PFSK-1 (cell line): ENCODE measurements around the gene ATF6B.

ENCODE experiments used
- POLR2AphosphoS5 ChIP-seq: IDR thresholded peaks from 2 replicates; pipeline ENCODE4 v1.6.1; 2012; ENCODE audit warnings: low read depth, mild to moderate bottlenecking, control low read depth, low read length, moderate library complexity
- REST ChIP-seq, 2 experiments: IDR thresholded peaks; 2 replicates each; pipeline versions ENCODE4 v1.6.1 to v1.8.0; 2011 to 2012; ENCODE audit warnings: low read depth in 2 of 2, low read length in 2 of 2, control low read depth in 1 of 2, inconsistent platforms in 1 of 2, mild to moderate bottlenecking in 1 of 2, moderate library complexity in 1 of 2; ENCODE audit not compliant: insufficient read depth in 1 of 2
- SIN3A ChIP-seq: IDR thresholded peaks from 2 replicates; pipeline ENCODE4 v1.6.1; 2012; ENCODE audit warnings: mild to moderate bottlenecking, low read length, moderate library complexity, borderline replicate concordance; ENCODE audit not compliant: insufficient read depth
- TAF1 ChIP-seq: IDR thresholded peaks from 2 replicates; pipeline ENCODE4 v1.6.1; 2012; ENCODE audit warnings: low read length, control low read depth, borderline replicate concordance; ENCODE audit not compliant: insufficient read depth

- no peak for TF ChIP-seq POLR2AphosphoS5
- no peak for TF ChIP-seq REST (IDR thresholded peaks at IDR 0.05; ENCODE audit: insufficient read depth in 1 of 2, low read depth in 2 of 2, low read length in 2 of 2)
- no peak for TF ChIP-seq SIN3A
- TF ChIP-seq TAF1, result no peak
Measured at GRCh38 chr6:32174416-32174815, 46.4 kb upstream of the ATF6B start.
